Kidney epithelial cell (primary cell): ENCODE results near the gene TRIM36. TPM values are rescaled to one million over a fixed set of nuclear protein-coding genes. Genes with fewer than 3 reads are reported as not detected.

Experiments
- DNase-seq: peaks from one replicate; pipeline ENCODE4 v3.0.0-alpha.2; 2010; ENCODE audit warnings: low read depth
- H3K27me3 ChIP-seq: 2 replicates; pipeline ENCODE4 v1.6.0; 2011; ENCODE audit warnings: low read length; ENCODE audit not compliant: control insufficient read depth, insufficient read depth
- H3K36me3 ChIP-seq: 2 replicates; pipeline ENCODE4 v1.5.1; 2011; ENCODE audit warnings: low read length; ENCODE audit not compliant: control insufficient read depth, insufficient read depth
- H3K4me3 ChIP-seq: 2 replicates; pipeline ENCODE4 v1.5.1; 2011; ENCODE audit warnings: low read depth, mild to moderate bottlenecking, control low read depth, low read length
- total RNA-seq: library from RNA; depleted of rRNA; stranded (reverse); fragments of >200 nt; gene quantifications from 2 replicates; pipeline ENCODE4 v1.2.3, GENCODE V29; 2015
- TF ChIP-seq, protein P1 (sequence below): IDR thresholded peaks from 2 replicates; pipeline ENCODE4 v1.5.1; 2011; ENCODE audit warnings: mild to moderate bottlenecking, moderate library complexity, low read length, control low read depth, inconsistent platforms; ENCODE audit not compliant: insufficient read depth, poor library complexity, severe bottlenecking

TRIM36 gene
- total RNA-seq, 1 donor from 2014 or later = 7.9 TPM

DNA sequence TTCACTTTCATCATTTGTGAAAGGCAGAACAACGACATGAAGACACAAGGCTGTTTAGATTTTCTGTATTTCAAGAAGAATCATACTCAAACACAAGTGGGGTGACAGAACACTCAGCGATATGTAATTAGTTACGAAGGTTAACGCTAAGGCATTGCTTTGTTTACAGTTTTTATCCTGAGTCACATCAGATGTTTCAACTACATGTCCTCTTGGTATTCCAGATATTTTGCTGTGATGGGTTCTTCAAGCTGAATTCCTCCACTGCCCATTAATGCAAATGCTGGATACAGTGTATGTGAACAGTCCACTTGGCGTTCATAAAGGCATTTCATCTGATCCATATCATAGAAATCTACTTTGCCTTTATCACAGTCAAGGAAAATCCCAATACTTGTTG, 43.4 kb downstream of the TRIM36 start:
- Histone ChIP-seq H3K27me3 (no peaks in the 10 kb centered on the region), H3K36me3 (no peaks in the 10 kb centered on the region), H3K4me3 (no peak overlapping the region)
- TF ChIP-seq, protein P1, sequence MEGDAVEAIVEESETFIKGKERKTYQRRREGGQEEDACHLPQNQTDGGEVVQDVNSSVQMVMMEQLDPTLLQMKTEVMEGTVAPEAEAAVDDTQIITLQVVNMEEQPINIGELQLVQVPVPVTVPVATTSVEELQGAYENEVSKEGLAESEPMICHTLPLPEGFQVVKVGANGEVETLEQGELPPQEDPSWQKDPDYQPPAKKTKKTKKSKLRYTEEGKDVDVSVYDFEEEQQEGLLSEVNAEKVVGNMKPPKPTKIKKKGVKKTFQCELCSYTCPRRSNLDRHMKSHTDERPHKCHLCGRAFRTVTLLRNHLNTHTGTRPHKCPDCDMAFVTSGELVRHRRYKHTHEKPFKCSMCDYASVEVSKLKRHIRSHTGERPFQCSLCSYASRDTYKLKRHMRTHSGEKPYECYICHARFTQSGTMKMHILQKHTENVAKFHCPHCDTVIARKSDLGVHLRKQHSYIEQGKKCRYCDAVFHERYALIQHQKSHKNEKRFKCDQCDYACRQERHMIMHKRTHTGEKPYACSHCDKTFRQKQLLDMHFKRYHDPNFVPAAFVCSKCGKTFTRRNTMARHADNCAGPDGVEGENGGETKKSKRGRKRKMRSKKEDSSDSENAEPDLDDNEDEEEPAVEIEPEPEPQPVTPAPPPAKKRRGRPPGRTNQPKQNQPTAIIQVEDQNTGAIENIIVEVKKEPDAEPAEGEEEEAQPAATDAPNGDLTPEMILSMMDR = no peak
- no peak for DNase-seq

DNA sequence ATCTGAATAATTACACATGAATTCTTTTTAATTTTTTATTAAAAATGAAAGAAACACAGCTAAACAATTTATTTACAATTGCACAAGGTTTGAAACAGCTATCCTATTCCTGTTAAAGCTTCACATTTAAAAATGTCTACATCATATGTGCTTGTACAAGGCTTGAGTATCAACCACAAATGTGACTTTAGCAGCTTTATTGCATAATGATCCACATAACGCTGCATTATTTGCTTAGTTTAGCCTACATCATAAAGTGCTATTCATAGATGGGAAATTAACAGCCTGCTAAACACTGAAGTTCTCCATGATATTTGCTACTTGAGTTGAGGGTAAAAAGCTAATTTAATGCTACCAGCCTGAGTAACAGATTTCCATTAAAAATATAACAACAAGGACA, 45.0 kb downstream of the TRIM36 start:
- no peaks in the 10 kb centered on the region for H3K36me3 ChIP-seq
- DNase-seq = no peak
- H3K4me3 ChIP-seq = no peak overlapping the region
- TF ChIP-seq, protein P1 = no peak
- no peaks in the 10 kb centered on the region for H3K27me3 ChIP-seq

DNA sequence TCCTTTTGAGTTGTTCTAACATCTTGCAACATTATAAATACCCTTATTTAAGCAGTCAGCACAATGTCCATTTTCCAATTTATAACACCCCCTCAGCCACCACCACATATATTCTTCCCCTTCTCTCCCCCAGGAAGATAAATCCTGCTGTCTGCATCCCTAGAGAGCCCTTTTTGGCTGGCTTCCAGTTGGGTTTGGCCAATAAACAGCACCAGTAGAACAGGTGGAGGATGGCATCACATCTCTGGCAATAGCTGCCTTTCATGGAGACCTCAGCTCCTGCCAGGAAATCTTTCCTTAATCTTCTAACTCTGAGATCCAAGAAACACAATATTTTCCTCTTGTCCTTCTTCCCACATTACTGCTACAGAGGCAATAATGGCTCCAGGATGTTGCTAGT, 53.7 kb downstream of the TRIM36 start:
- DNase-seq = no peak
- H3K4me3 ChIP-seq = no peak overlapping the region
- no peaks in the 10 kb centered on the region for H3K36me3 ChIP-seq
- H3K27me3 ChIP-seq = no peaks in the 10 kb centered on the region
- TF ChIP-seq, protein P1 = no peak

DNA sequence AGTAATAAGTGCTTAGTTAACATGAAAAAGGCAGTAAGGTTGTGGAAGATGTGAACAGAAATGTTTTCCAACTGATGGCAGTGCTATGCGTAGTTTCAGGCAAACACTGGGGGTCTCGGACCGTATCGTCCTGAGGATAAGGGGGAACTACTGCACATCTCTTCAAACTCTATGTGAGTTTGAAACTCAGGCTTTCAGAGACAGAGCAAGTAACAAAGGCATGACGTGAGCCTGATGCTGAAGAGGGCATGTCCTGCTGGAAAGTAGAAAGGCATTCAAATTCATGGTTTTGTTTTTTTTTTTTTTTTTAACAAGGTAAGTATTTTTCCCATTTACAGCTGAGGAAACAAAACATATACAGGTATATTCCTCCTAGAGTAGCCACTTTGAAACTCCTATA, 59.9 kb downstream of the TRIM36 start:
- H3K4me3 ChIP-seq = no peak overlapping the region
- TF ChIP-seq, protein P1 = no peak
- no peaks in the 10 kb centered on the region for H3K36me3 ChIP-seq
- no peak for DNase-seq
- H3K27me3 ChIP-seq = no peaks in the 10 kb centered on the region

DNA sequence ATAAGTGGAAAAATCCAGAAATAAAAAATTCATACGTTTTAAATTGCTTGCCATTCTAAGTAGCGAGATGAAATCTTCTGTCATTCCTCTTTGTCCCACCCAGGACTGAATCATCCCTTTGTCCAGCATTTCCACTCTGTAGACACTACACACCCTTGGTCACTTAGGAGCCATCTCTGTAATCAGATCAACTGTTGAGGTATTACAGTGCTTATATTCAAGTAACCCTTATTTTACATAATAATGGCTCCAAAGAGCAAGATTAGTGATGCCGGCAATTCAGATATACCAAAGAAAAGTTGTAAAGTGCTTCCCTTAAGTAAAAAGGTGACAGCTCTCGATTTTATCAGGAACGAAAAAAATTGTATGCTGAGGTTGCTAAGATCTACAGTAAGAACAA, 60.4 kb downstream of the TRIM36 start:
- TF ChIP-seq, protein P1 = no peak
- Histone ChIP-seq H3K27me3 (no peaks in the 10 kb centered on the region), H3K4me3 (no peak overlapping the region), H3K36me3 (no peaks in the 10 kb centered on the region)
- DNase-seq = no peak

DNA sequence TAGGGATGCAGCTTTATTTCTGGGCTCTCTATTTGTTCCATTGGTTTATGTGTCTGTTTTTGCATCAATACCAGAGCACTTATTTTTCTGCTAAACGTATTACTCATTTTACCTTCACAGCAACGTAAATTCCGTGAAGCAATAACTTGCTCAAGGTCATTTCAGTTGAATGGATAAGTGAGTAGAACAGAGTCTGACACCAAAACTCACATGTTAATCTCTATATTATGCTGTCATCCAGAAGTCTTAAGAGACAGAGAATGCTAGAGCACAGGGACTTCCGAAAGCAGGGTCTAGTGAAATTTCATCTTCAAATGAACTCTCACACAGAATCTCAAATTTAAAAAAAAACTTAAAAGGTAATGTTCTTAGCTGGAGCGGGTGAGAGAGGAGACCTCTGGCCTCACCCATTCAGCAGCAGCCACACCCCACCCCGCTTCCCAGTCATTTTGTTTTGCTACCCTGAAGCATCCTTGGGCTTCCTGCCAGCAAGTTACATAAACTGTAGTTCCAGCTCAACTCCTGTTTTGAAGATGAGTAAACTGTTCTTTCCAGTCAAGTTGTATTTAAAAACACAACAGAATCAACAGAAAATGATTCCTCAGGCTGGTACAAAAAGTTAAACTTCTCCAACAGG, 69.3 kb downstream of the TRIM36 start:
- DNase-seq = no peak
- Histone ChIP-seq H3K36me3 (no peaks in the 10 kb centered on the region), H3K4me3 (no peak overlapping the region), H3K27me3 (no peaks in the 10 kb centered on the region)
- TF ChIP-seq, protein P1 = no peak
